ENCODE measurements around the gene MEGF11.

The MEGF11 gene

GRCh38 chr15:66139591-66140207, 113.9 kb downstream of the MEGF11 start:
- no peak for DNase-seq (ENCODE audit: low read depth, low spot score)
- no peaks in the 10 kb centered on the region for H3K36me3 ChIP-seq (ENCODE audit: insufficient read depth, insufficient read length, low read length)
- no peaks in the 10 kb centered on the region for H3K27me3 ChIP-seq (ENCODE audit: insufficient read depth, insufficient read length)

GRCh38 chr15:66138892-66139590, 114.5 kb downstream of the MEGF11 start:
- H3K4me3 ChIP-seq (ENCODE audit: insufficient read length, low read depth) = no peak overlapping the region
- H3K27me3 ChIP-seq (ENCODE audit: insufficient read depth, insufficient read length) = no peaks in the 10 kb centered on the region
- TF ChIP-seq SUZ12 (IDR thresholded peaks at IDR 0.05; ENCODE audit: extremely low read depth, insufficient read depth, insufficient read length) (no peak), YY1 (IDR thresholded peaks at IDR 0.05; ENCODE audit: insufficient read depth, insufficient read length) (no peak), ZNF274 (IDR thresholded peaks at IDR 0.05; ENCODE audit: low read depth, low read length) (no peak)
- H3K36me3 ChIP-seq (ENCODE audit: insufficient read depth, insufficient read length, low read length) = no peaks in the 10 kb centered on the region
- H3K9ac ChIP-seq (ENCODE audit: insufficient read length, low read depth) = no peak overlapping the region
- H3K9me3 ChIP-seq (ENCODE audit: insufficient read depth, low read length) = no peaks in the 10 kb centered on the region
- peaks cover 14% of the 10 kb centered on the region for H3K4me1 ChIP-seq (ENCODE audit: insufficient read depth, insufficient read length)
- DNase-seq (ENCODE audit: low read depth, low spot score) = no peak

More at GRCh38 chr15:66139591-66140207, 113.9 kb downstream of the MEGF11 start:
- Histone ChIP-seq H3K9me3 (ENCODE audit: insufficient read depth, low read length) (no peaks in the 10 kb centered on the region), H3K4me3 (ENCODE audit: insufficient read length, low read depth) (no peak overlapping the region), H3K4me1 (ENCODE audit: insufficient read depth, insufficient read length) (peaks cover 14% of the 10 kb centered on the region), H3K9ac (ENCODE audit: insufficient read length, low read depth) (no peak overlapping the region)
- TF ChIP-seq SUZ12 (IDR thresholded peaks at IDR 0.05; ENCODE audit: extremely low read depth, insufficient read depth, insufficient read length) (no peak), YY1 (IDR thresholded peaks at IDR 0.05; ENCODE audit: insufficient read depth, insufficient read length) (no peak), ZNF274 (IDR thresholded peaks at IDR 0.05; ENCODE audit: low read depth, low read length) (no peak)

- no peaks in the 10 kb centered on the region for H3K9me3 ChIP-seq (ENCODE audit: insufficient read depth, low read length)
- H3K4me1 ChIP-seq (ENCODE audit: insufficient read depth, insufficient read length) = peaks cover 7% of the 10 kb centered on the region
- no peaks in the 10 kb centered on the region for H3K36me3 ChIP-seq (ENCODE audit: insufficient read depth, insufficient read length, low read length)
- peak overlapping the region; percentile 26 for H3K9ac ChIP-seq (ENCODE audit: insufficient read length, low read depth)
- TF ChIP-seq ZNF274 (IDR thresholded peaks at IDR 0.05; ENCODE audit: low read depth, low read length) = no peak
- TF ChIP-seq SUZ12 (IDR thresholded peaks at IDR 0.05; ENCODE audit: extremely low read depth, insufficient read depth, insufficient read length) = no peak
- no peak for TF ChIP-seq YY1 (IDR thresholded peaks at IDR 0.05; ENCODE audit: insufficient read depth, insufficient read length)
- H3K27me3 ChIP-seq (ENCODE audit: insufficient read depth, insufficient read length) = no peaks in the 10 kb centered on the region
- DNase-seq (ENCODE audit: low read depth, low spot score) = no peak
- H3K4me3 ChIP-seq (ENCODE audit: insufficient read length, low read depth) = no peak overlapping the region
Observed at GRCh38 chr15:66138096-66138783, 115.3 kb downstream of the MEGF11 start.

- DNase-seq (ENCODE audit: low read depth, low spot score) = no peak
- Histone ChIP-seq H3K9me3 (ENCODE audit: insufficient read depth, low read length) (no peaks in the 10 kb centered on the region), H3K4me3 (ENCODE audit: insufficient read length, low read depth) (no peak overlapping the region), H3K4me1 (ENCODE audit: insufficient read depth, insufficient read length) (peaks cover 4% of the 10 kb centered on the region), H3K36me3 (ENCODE audit: insufficient read depth, insufficient read length, low read length) (no peaks in the 10 kb centered on the region), H3K27me3 (ENCODE audit: insufficient read depth, insufficient read length) (peaks cover 3% of the 10 kb centered on the region), H3K9ac (ENCODE audit: insufficient read length, low read depth) (no peak overlapping the region)
- TF ChIP-seq ZNF274 (IDR thresholded peaks at IDR 0.05; ENCODE audit: low read depth, low read length) (no peak), SUZ12 (IDR thresholded peaks at IDR 0.05; ENCODE audit: extremely low read depth, insufficient read depth, insufficient read length) (no peak), YY1 (IDR thresholded peaks at IDR 0.05; ENCODE audit: insufficient read depth, insufficient read length) (no peak)
Observed at GRCh38 chr15:66136948-66137347, 116.6 kb downstream of the MEGF11 start.

GRCh38 chr15:66135664-66136063, 117.9 kb downstream of the MEGF11 start:
- H3K9me3 ChIP-seq (ENCODE audit: insufficient read depth, low read length) = no peaks in the 10 kb centered on the region
- H3K27me3 ChIP-seq (ENCODE audit: insufficient read depth, insufficient read length) = peaks cover 3% of the 10 kb centered on the region
- no peaks in the 10 kb centered on the region for H3K36me3 ChIP-seq (ENCODE audit: insufficient read depth, insufficient read length, low read length)
- H3K4me1 ChIP-seq (ENCODE audit: insufficient read depth, insufficient read length) = peaks cover 7% of the 10 kb centered on the region
- H3K9ac ChIP-seq (ENCODE audit: insufficient read length, low read depth) = no peak overlapping the region
- DNase-seq (ENCODE audit: low read depth, low spot score) = no peak
- no peak overlapping the region for H3K4me3 ChIP-seq (ENCODE audit: insufficient read length, low read depth)
- TF ChIP-seq SUZ12 (IDR thresholded peaks at IDR 0.05; ENCODE audit: extremely low read depth, insufficient read depth, insufficient read length) (no peak), YY1 (IDR thresholded peaks at IDR 0.05; ENCODE audit: insufficient read depth, insufficient read length) (no peak), ZNF274 (IDR thresholded peaks at IDR 0.05; ENCODE audit: low read depth, low read length) (no peak)

GRCh38 chr15:66134284-66134683, 119.3 kb downstream of the MEGF11 start:
- Histone ChIP-seq H3K9me3 (ENCODE audit: insufficient read depth, low read length) (no peaks in the 10 kb centered on the region), H3K4me1 (ENCODE audit: insufficient read depth, insufficient read length) (peaks cover 7% of the 10 kb centered on the region), H3K36me3 (ENCODE audit: insufficient read depth, insufficient read length, low read length) (no peaks in the 10 kb centered on the region), H3K27me3 (ENCODE audit: insufficient read depth, insufficient read length) (peaks cover 3% of the 10 kb centered on the region), H3K4me3 (ENCODE audit: insufficient read length, low read depth) (no peak overlapping the region), H3K9ac (ENCODE audit: insufficient read length, low read depth) (no peak overlapping the region)
- no peak for DNase-seq (ENCODE audit: low read depth, low spot score)
- no peak for TF ChIP-seq ZNF274 (IDR thresholded peaks at IDR 0.05; ENCODE audit: low read depth, low read length)
- TF ChIP-seq YY1 (IDR thresholded peaks at IDR 0.05; ENCODE audit: insufficient read depth, insufficient read length) = no peak
- no peak for TF ChIP-seq SUZ12 (IDR thresholded peaks at IDR 0.05; ENCODE audit: extremely low read depth, insufficient read depth, insufficient read length)
